Measurements from ENCODE around the gene CDK11A. TPM values are rescaled to one million over a fixed set of nuclear protein-coding genes. Genes with fewer than 3 reads are reported as not detected.
"Not testable (repeated sequence)": the region's sequence is repeated elsewhere in the genome, so short reads cannot be mapped to it uniquely, and the experiment has no call there.

CDK11A gene
- polyA plus RNA-seq, 3 donors, result 4.4 to 80.1 (median 13.3) TPM

- no peaks in the 10 kb centered on the region for H3K9me3 Mint-ChIP-seq
- Histone ChIP-seq H4K20me1 (ENCODE audit: insufficient read depth, low read length) (peaks cover 50% of the 10 kb centered on the region), H3K4me2 (replicated peaks; ENCODE audit: extremely low read depth, low read length, poor library complexity, severe bottlenecking) (no peak overlapping the region), H3K4me1 (ENCODE audit: control insufficient read depth in 1 of 2, insufficient read depth in 2 of 2, low read length in 2 of 2) (no peaks in the 10 kb centered on the region), H3K9me3 (replicated peaks in 1 of 2; ENCODE audit: control insufficient read depth in 1 of 2, insufficient read depth in 1 of 2, low read length in 2 of 2) (no peaks in the 10 kb centered on the region), H3K79me2 (ENCODE audit: insufficient read depth, low read length) (peaks cover 49% of the 10 kb centered on the region), H3K27ac (ENCODE audit: low read depth in 1 of 2, low read length in 2 of 2) (no peak overlapping the region), H2AFZ (ENCODE audit: insufficient read depth, low read depth, low read length, poor library complexity, severe bottlenecking) (no peak overlapping the region), H3K9ac (ENCODE audit: insufficient read depth, low read length, poor library complexity, severe bottlenecking) (no peak overlapping the region), H3K27me3 (ENCODE audit: control insufficient read depth in 2 of 2, insufficient read depth in 2 of 2, low read length in 2 of 2) (no peaks in the 10 kb centered on the region), H3K36me3 (replicated peaks in 1 of 2; ENCODE audit: control insufficient read depth in 1 of 2, insufficient read depth in 2 of 2, low read length in 2 of 2) (peaks cover 4 to 14% of the 10 kb centered on the region in 2 donors), H3K4me3 (replicated peaks in 1 of 3; ENCODE audit: low read depth in 2 of 3, low read length in 3 of 3) (no peak overlapping the region)
- H3K4me3 Mint-ChIP-seq, result peak overlapping the region in 1 of 2 donors; percentile 45
- no peak for TF ChIP-seq CTCF (IDR thresholded peaks at IDR 0.05)
- H3K27me3 Mint-ChIP-seq (ENCODE audit: low read depth in 3 of 3), result peaks cover 0 to 4% (median 0%) of the 10 kb centered on the region in 3 donors
- peaks cover 8% of the 10 kb centered on the region for H3K4me1 Mint-ChIP-seq
- peak overlapping the region in 4 of 7 donors; percentile 36 to 80 (median 63) for H3K27ac Mint-ChIP-seq
- intact Hi-C loops (cut with micrococcal nuclease), result no loop called here
- DNase-seq, result no peak
- peaks cover 15 to 44% of the 10 kb centered on the region in 2 donors for H3K36me3 Mint-ChIP-seq
- 35% methylated on average over 29 of the region's 39 CpGs for WGBS (ENCODE audit: insufficient coverage)
These were observed 46.2 kb downstream of the CDK11A start for GRCh38 chr1:1677718-1678580.

- H3K36me3 ChIP-seq (replicated peaks in 1 of 2; ENCODE audit: control insufficient read depth in 1 of 2, insufficient read depth in 2 of 2, low read length in 2 of 2), result peaks cover 22 to 23% of the 10 kb centered on the region in 2 donors
- H3K4me3 Mint-ChIP-seq; H3K27ac ChIP-seq (ENCODE audit: low read depth in 1 of 2, low read length in 2 of 2); H3K27me3 ChIP-seq (ENCODE audit: control insufficient read depth in 2 of 2, insufficient read depth in 2 of 2, low read length in 2 of 2); H3K27me3 Mint-ChIP-seq (ENCODE audit: low read depth in 3 of 3); H3K4me1 ChIP-seq (ENCODE audit: control insufficient read depth in 1 of 2, insufficient read depth in 2 of 2, low read length in 2 of 2); intact Hi-C loops (cut with micrococcal nuclease); H3K4me1 Mint-ChIP-seq; DNase-seq; H3K9me3 ChIP-seq (replicated peaks in 1 of 2; ENCODE audit: control insufficient read depth in 1 of 2, insufficient read depth in 1 of 2, low read length in 2 of 2); H3K9ac ChIP-seq (ENCODE audit: insufficient read depth, low read length, poor library complexity, severe bottlenecking); H3K9me3 Mint-ChIP-seq; H3K4me2 ChIP-seq (replicated peaks; ENCODE audit: extremely low read depth, low read length, poor library complexity, severe bottlenecking); H3K4me3 ChIP-seq (replicated peaks in 1 of 3; ENCODE audit: low read depth in 2 of 3, low read length in 3 of 3); H2AFZ ChIP-seq (ENCODE audit: insufficient read depth, low read depth, low read length, poor library complexity, severe bottlenecking); H3K27ac Mint-ChIP-seq: not testable (repeated sequence)
- WGBS (ENCODE audit: insufficient coverage), result no CpG with 5 or more reads among the region's 21 CpGs
- peaks cover 22 to 53% of the 10 kb centered on the region in 2 donors for H3K36me3 Mint-ChIP-seq
- H4K20me1 ChIP-seq (ENCODE audit: insufficient read depth, low read length), result peaks cover 34% of the 10 kb centered on the region
- peaks cover 33% of the 10 kb centered on the region for H3K79me2 ChIP-seq (ENCODE audit: insufficient read depth, low read length)
These were observed 48.1 kb downstream of the CDK11A start for GRCh38 chr1:1676087-1676486.

- H3K36me3 Mint-ChIP-seq, result peaks cover 28 to 56% of the 10 kb centered on the region in 2 donors
- H3K9me3 Mint-ChIP-seq; H3K4me2 ChIP-seq (replicated peaks; ENCODE audit: extremely low read depth, low read length, poor library complexity, severe bottlenecking); H3K9me3 ChIP-seq (replicated peaks in 1 of 2; ENCODE audit: control insufficient read depth in 1 of 2, insufficient read depth in 1 of 2, low read length in 2 of 2); H3K4me3 Mint-ChIP-seq; DNase-seq; intact Hi-C loops (cut with micrococcal nuclease); H3K4me1 Mint-ChIP-seq; H3K9ac ChIP-seq (ENCODE audit: insufficient read depth, low read length, poor library complexity, severe bottlenecking); H2AFZ ChIP-seq (ENCODE audit: insufficient read depth, low read depth, low read length, poor library complexity, severe bottlenecking); H3K27me3 ChIP-seq (ENCODE audit: control insufficient read depth in 2 of 2, insufficient read depth in 2 of 2, low read length in 2 of 2); H3K27ac Mint-ChIP-seq; H3K4me1 ChIP-seq (ENCODE audit: control insufficient read depth in 1 of 2, insufficient read depth in 2 of 2, low read length in 2 of 2); H3K4me3 ChIP-seq (replicated peaks in 1 of 3; ENCODE audit: low read depth in 2 of 3, low read length in 3 of 3); H3K27me3 Mint-ChIP-seq (ENCODE audit: low read depth in 3 of 3); H3K27ac ChIP-seq (ENCODE audit: low read depth in 1 of 2, low read length in 2 of 2): not testable (repeated sequence)
- peaks cover 24% of the 10 kb centered on the region for H3K79me2 ChIP-seq (ENCODE audit: insufficient read depth, low read length)
- peaks cover 25 to 31% of the 10 kb centered on the region in 2 donors for H3K36me3 ChIP-seq (replicated peaks in 1 of 2; ENCODE audit: control insufficient read depth in 1 of 2, insufficient read depth in 2 of 2, low read length in 2 of 2)
- no CpG with 5 or more reads among the region's 18 CpGs for WGBS (ENCODE audit: insufficient coverage)
- H4K20me1 ChIP-seq (ENCODE audit: insufficient read depth, low read length), result peaks cover 26% of the 10 kb centered on the region
These were observed 48.9 kb downstream of the CDK11A start for GRCh38 chr1:1675218-1675617.

- H3K27me3 ChIP-seq (ENCODE audit: control insufficient read depth in 2 of 2, insufficient read depth in 2 of 2, low read length in 2 of 2); H3K27me3 Mint-ChIP-seq (ENCODE audit: low read depth in 3 of 3); H3K4me2 ChIP-seq (replicated peaks; ENCODE audit: extremely low read depth, low read length, poor library complexity, severe bottlenecking); DNase-seq; intact Hi-C loops (cut with micrococcal nuclease); H3K9me3 Mint-ChIP-seq; H3K9ac ChIP-seq (ENCODE audit: insufficient read depth, low read length, poor library complexity, severe bottlenecking); H3K4me3 Mint-ChIP-seq; H3K27ac Mint-ChIP-seq; H2AFZ ChIP-seq (ENCODE audit: insufficient read depth, low read depth, low read length, poor library complexity, severe bottlenecking); H3K9me3 ChIP-seq (replicated peaks in 1 of 2; ENCODE audit: control insufficient read depth in 1 of 2, insufficient read depth in 1 of 2, low read length in 2 of 2); H3K27ac ChIP-seq (ENCODE audit: low read depth in 1 of 2, low read length in 2 of 2); H3K4me3 ChIP-seq (replicated peaks in 1 of 3; ENCODE audit: low read depth in 2 of 3, low read length in 3 of 3); H3K4me1 Mint-ChIP-seq; H3K4me1 ChIP-seq (ENCODE audit: control insufficient read depth in 1 of 2, insufficient read depth in 2 of 2, low read length in 2 of 2): not testable (repeated sequence)
- Histone ChIP-seq H4K20me1 (ENCODE audit: insufficient read depth, low read length) (peaks cover 25% of the 10 kb centered on the region), H3K79me2 (ENCODE audit: insufficient read depth, low read length) (peaks cover 20% of the 10 kb centered on the region), H3K36me3 (replicated peaks in 1 of 2; ENCODE audit: control insufficient read depth in 1 of 2, insufficient read depth in 2 of 2, low read length in 2 of 2) (peaks cover 28 to 35% of the 10 kb centered on the region in 2 donors)
- peaks cover 31 to 60% of the 10 kb centered on the region in 2 donors for H3K36me3 Mint-ChIP-seq
- 89% methylated on average over 5 of the region's 21 CpGs for WGBS (ENCODE audit: insufficient coverage)
These were observed 49.4 kb downstream of the CDK11A start for GRCh38 chr1:1674806-1675205.

All from CD14-positive monocyte (primary cell).